Endothelial cell of umbilical vein (primary cell): Measurements from ENCODE around the gene ATP8A1. TPM values are rescaled to one million over a fixed set of nuclear protein-coding genes. Genes with fewer than 3 reads are reported as not detected.
A peak's percentile ranks its signal among the peaks of the same experiment; 100 is the strongest.

Experiments
- BruUV-seq: library from RNA; stranded (reverse); fragments of 400-500 nt; replicated peaks from 2 replicates; lab custom pipeline; 2021; lab: Mats Ljungman, UMichigan
- CTCF ChIA-PET: fragments of 300-600, 350-600 bp; sonication (Branson Sonifier 250); formaldehyde crosslinking; loops from one replicate; lab custom pipeline; 2021; ENCODE audit warnings: antibody characterized with exemption, inconsistent platforms; lab: Charles Lee
- POLR2A ChIA-PET: fragments of 300-600, 350-600 bp; sonication (Branson Sonifier 250); formaldehyde crosslinking; loops from one replicate; lab custom pipeline; 2021; ENCODE audit warnings: antibody characterized with exemption, inconsistent platforms; lab: Charles Lee
- DNase-seq: peaks from one replicate; pipeline ENCODE4 v3.0.0-alpha.2; 2011; ENCODE audit warnings: low read depth, low spot score
- FAIRE-seq: peaks from 2 replicates; lab custom pipeline; 2011; peaks lifted over from hg19 to GRCh38; lab: Jason Lieb, UNC
- H2AFZ ChIP-seq: 2 replicates; pipeline ENCODE4 v1.6.0; 2012; ENCODE audit warnings: low read depth, low read length, control low read depth, inconsistent platforms
- H3K27ac ChIP-seq: 2 replicates; pipeline ENCODE4 v1.5.1; 2011; ENCODE audit warnings: low read depth, mild to moderate bottlenecking, control low read depth, low read length, moderate library complexity; ENCODE audit not compliant: insufficient read depth
- H3K27me3 ChIP-seq, 2 experiments: 2 replicates each; pipeline versions ENCODE4 v1.6.0 to v1.6.1; 2011; ENCODE audit warnings: low read length in 2 of 2, mixed read lengths in 1 of 2; ENCODE audit not compliant: control insufficient read depth in 2 of 2, insufficient read depth in 2 of 2
- H3K36me3 ChIP-seq, 2 experiments: 2 replicates in 1 of 2; 3 replicates in 1 of 2; pipeline ENCODE4 v1.5.1; 2011; ENCODE audit warnings: low read length in 2 of 2, mild to moderate bottlenecking in 1 of 2, moderate library complexity in 1 of 2; ENCODE audit not compliant: control insufficient read depth in 2 of 2, insufficient read depth in 2 of 2; ENCODE audit errors: extremely low read depth in 1 of 2
- H3K4me1 ChIP-seq: 3 replicates; pipeline ENCODE4 v1.5.1; 2011; ENCODE audit warnings: mild to moderate bottlenecking, low read length; ENCODE audit not compliant: control insufficient read depth, insufficient read depth; ENCODE audit errors: extremely low read depth
- H3K4me2 ChIP-seq: 2 replicates; pipeline ENCODE4 v1.6.1; 2011; ENCODE audit warnings: low read length, control low read depth, mixed read lengths; ENCODE audit not compliant: insufficient read depth
- H3K4me3 ChIP-seq, 3 experiments: fragments of 200-600 bp in 1 of 3; sonication (generic), shearing (Covaris generic) in 1 of 3; replicated peaks in 1 of 3; 2 replicates each; pipeline ENCODE4 v1.5.1; 2011 to 2016; ENCODE audit warnings: control low read depth in 3 of 3, low read length in 3 of 3, mild to moderate bottlenecking in 2 of 3, inconsistent platforms in 1 of 3, low read depth in 1 of 3, moderate library complexity in 1 of 3; ENCODE audit not compliant: insufficient read depth in 1 of 3
- H3K79me2 ChIP-seq: 2 replicates; pipeline ENCODE4 v1.6.0; 2012; ENCODE audit warnings: low read length, inconsistent platforms; ENCODE audit not compliant: control insufficient read depth, insufficient read depth
- H3K9ac ChIP-seq: replicated peaks from 2 replicates; pipeline ENCODE3; 2011; ENCODE audit warnings: low read length, control low read depth; ENCODE audit not compliant: insufficient read depth; ENCODE audit errors: extremely low read depth
- H3K9me1 ChIP-seq: replicated peaks from 3 replicates; pipeline ENCODE4 v1.6.0; 2011; ENCODE audit warnings: mild to moderate bottlenecking, low read length; ENCODE audit not compliant: control insufficient read depth, insufficient read depth; ENCODE audit errors: extremely low read depth
- H3K9me3 ChIP-seq: replicated peaks from 2 replicates; pipeline ENCODE4 v1.5.1; 2012; ENCODE audit warnings: low read length, inconsistent platforms; ENCODE audit not compliant: control insufficient read depth, insufficient read depth
- H4K20me1 ChIP-seq: replicated peaks from 2 replicates; pipeline ENCODE3; 2011; ENCODE audit warnings: mild to moderate bottlenecking, low read length; ENCODE audit not compliant: control insufficient read depth, insufficient read depth; ENCODE audit errors: extremely low read depth
- CTCF ChIP-seq, 2 donors: IDR thresholded peaks; 1 replicate in 1 of 2; 2 replicates in 1 of 2; pipeline ENCODE4 v1.5.1; 2011; ENCODE audit warnings: low read length in 2 of 2, mild to moderate bottlenecking in 2 of 2, moderate library complexity in 2 of 2, control low read depth in 1 of 2, inconsistent platforms in 1 of 2, low read depth in 1 of 2; ENCODE audit not compliant: insufficient read depth in 1 of 2; ENCODE audit errors: extremely low read depth in 1 of 2
- FOS ChIP-seq: IDR thresholded peaks from 2 replicates; pipeline ENCODE4 v1.6.1; 2011; ENCODE audit warnings: mild to moderate bottlenecking, low read length, moderate library complexity, borderline replicate concordance; ENCODE audit not compliant: insufficient read depth
- GATA2 ChIP-seq: IDR thresholded peaks from 2 replicates; pipeline ENCODE4 v1.7.0; 2011; ENCODE audit warnings: low read depth, mild to moderate bottlenecking, moderate library complexity, mixed read lengths, low read length; ENCODE audit not compliant: insufficient read length, insufficient read depth
- MYC ChIP-seq: IDR thresholded peaks from one replicate; pipeline ENCODE4 v1.6.1; 2011; ENCODE audit warnings: mild to moderate bottlenecking, low read depth, low read length
- POLR2A ChIP-seq: IDR thresholded peaks from 2 replicates; pipeline ENCODE4 v1.6.1; 2012; ENCODE audit warnings: low read depth, mild to moderate bottlenecking, control low read depth, low read length
- dilution Hi-C: fragments of 300-500 bp; cut with MboI; formaldehyde crosslinking; loops from one replicate; pipeline ENCODE4 v1.15.0; 2019; ENCODE audit warnings: low sequenced_read_pairs; ENCODE audit not compliant: extremely low pct_ligation_motif_present
- intact Hi-C: fragments of 100-400 bp; cut with micrococcal nuclease; formaldehyde crosslinking; loops from one replicate; pipeline ENCODE4 v1.10.0; 2022
- polyA plus RNA-seq, 4 experiments: library from polyadenylated mRNA; depleted of rRNA in 3 of 4; stranded (reverse) in 3 of 4; unstranded in 1 of 4; fragments of >200 nt; gene quantifications; 2 replicates each; pipeline versions ENCODE4 v1.2.1 to v1.2.3, GENCODE V29; 2011 to 2012; ENCODE audit warnings: missing spikeins in 1 of 4
- total RNA-seq: library from RNA; stranded (reverse); gene quantifications from 2 replicates; pipeline ENCODE4 v1.2.3, GENCODE V29; 2021

ATP8A1 gene
- total and polyA plus RNA-seq, 2 donors (not counting 3 experiments of a cell fraction or from before 2014, with no cell fraction given) = 0.97 to 11.5 TPM

DNA sequence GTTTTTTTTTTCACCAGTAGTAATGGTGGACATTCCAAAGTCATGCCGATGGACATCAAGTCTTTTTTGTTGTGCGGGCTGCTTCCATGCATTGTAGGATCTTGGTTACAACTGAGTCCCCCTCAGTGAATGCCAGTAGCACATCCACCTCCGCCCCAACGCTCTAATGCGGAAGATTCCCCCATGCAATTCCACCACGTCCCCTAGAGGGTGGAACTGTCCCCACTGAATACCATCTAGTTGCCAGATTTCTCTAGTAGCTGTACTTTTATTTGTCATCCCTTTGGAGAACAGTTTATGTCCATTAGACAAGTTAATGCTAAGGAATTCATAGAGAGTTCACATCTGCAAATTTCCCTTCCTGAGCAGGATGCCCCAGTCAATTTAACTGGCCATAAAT lies 252.9 kb downstream of the ATP8A1 start:
- Histone ChIP-seq H3K79me2 (peaks cover 6% of the 10 kb centered on the region), H3K9ac (no peak overlapping the region), H3K36me3 (no peaks in the 10 kb centered on the region), H3K4me3 (no peak overlapping the region), H3K9me3 (no peaks in the 10 kb centered on the region), H3K4me2 (no peak overlapping the region), H3K9me1 (no peaks in the 10 kb centered on the region), H3K27ac (no peak overlapping the region), H2AFZ (no peak overlapping the region), H3K4me1 (peaks cover 9% of the 10 kb centered on the region), H3K27me3 (no peaks in the 10 kb centered on the region), H4K20me1 (no peaks in the 10 kb centered on the region)
- no peak for DNase-seq
- BruUV-seq = no TSS peak
- TF ChIP-seq MYC = no peak
- TF ChIP-seq GATA2 = no peak
- ChIA-PET CTCF (interaction anchor here (0.5 kb wide), 1 partner anchor 116 kb away, joined by 3 read pairs; no protein-coding TSS in a partner anchor), POLR2A (no interaction called here)
- intact Hi-C loops (no loop called here), dilution Hi-C loops (no loop called here)
- no peak for FAIRE-seq

- no peak overlapping the region for H3K27ac ChIP-seq
- H4K20me1 ChIP-seq = no peaks in the 10 kb centered on the region
- H3K9me1 ChIP-seq = no peaks in the 10 kb centered on the region
- H3K4me3 ChIP-seq = no peak overlapping the region
- TSS peak; percentile 19 for BruUV-seq
- DNase-seq (peak; percentile 16), FAIRE-seq (no peak)
- CTCF ChIA-PET = interaction anchor here (0.8 to 7.0 kb wide), 4 partner anchors 31 to 121 kb away, joined by 3 to 54 read pairs (median 14); no protein-coding TSS in a partner anchor
- no peak overlapping the region for H2AFZ ChIP-seq
- H3K36me3 ChIP-seq = no peaks in the 10 kb centered on the region
- POLR2A ChIA-PET = no interaction called here
- H3K4me2 ChIP-seq = no peak overlapping the region
- intact Hi-C loops (no loop called here), dilution Hi-C loops (no loop called here)
- no peak overlapping the region for H3K9ac ChIP-seq
- peaks cover 6% of the 10 kb centered on the region for H3K79me2 ChIP-seq
- no peaks in the 10 kb centered on the region for H3K27me3 ChIP-seq
- no peaks in the 10 kb centered on the region for H3K9me3 ChIP-seq
- no peak for TF ChIP-seq CTCF (IDR thresholded peaks at IDR 0.05; ENCODE audit: extremely low read depth in 1 of 2, insufficient read depth in 1 of 2, low read depth in 1 of 2, low read length in 2 of 2)
- no peak for TF ChIP-seq FOS
- TF ChIP-seq POLR2A = no peak
- no peak for TF ChIP-seq MYC
- peaks cover 9% of the 10 kb centered on the region for H3K4me1 ChIP-seq
Measured at GRCh38 chr4:42401171-42401570, 255.7 kb downstream of the ATP8A1 start.
